B cell (primary cell): ENCODE measurements around the gene GNAS.

Experiments used
- EZH2 ChIP-seq: IDR thresholded peaks from 2 replicates; pipeline ENCODE4 v1.6.1; 2012; ENCODE audit warnings: borderline replicate concordance, low read depth, mild to moderate bottlenecking, moderate library complexity, low read length; ENCODE audit not compliant: insufficient read depth, poor library complexity, severe bottlenecking
- TF ChIP-seq, protein P1 (sequence below): fragments of 200-600 bp; IDR thresholded peaks from one replicate; pipeline ENCODE4 v1.8.0; 2022; ENCODE audit warnings: antibody characterized with exemption, mild to moderate bottlenecking

DNA sequence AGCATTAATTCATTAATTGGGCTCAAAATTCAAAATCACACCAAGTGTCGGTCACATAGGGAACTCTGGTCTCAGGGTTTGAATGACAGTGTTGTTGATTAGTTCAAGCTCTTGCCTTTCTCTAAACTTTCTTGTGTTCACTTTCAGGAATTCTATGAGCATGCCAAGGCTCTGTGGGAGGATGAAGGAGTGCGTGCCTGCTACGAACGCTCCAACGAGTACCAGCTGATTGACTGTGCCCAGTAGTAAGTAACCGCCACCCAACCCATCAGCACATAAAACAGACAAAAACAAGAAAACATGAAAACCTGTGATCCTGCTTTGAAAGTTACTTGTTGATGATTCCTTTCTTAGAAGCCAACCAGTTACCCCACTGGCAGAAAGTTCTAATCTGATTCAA lies 52.7 kb downstream of the GNAS start:
- TF ChIP-seq, protein P1, sequence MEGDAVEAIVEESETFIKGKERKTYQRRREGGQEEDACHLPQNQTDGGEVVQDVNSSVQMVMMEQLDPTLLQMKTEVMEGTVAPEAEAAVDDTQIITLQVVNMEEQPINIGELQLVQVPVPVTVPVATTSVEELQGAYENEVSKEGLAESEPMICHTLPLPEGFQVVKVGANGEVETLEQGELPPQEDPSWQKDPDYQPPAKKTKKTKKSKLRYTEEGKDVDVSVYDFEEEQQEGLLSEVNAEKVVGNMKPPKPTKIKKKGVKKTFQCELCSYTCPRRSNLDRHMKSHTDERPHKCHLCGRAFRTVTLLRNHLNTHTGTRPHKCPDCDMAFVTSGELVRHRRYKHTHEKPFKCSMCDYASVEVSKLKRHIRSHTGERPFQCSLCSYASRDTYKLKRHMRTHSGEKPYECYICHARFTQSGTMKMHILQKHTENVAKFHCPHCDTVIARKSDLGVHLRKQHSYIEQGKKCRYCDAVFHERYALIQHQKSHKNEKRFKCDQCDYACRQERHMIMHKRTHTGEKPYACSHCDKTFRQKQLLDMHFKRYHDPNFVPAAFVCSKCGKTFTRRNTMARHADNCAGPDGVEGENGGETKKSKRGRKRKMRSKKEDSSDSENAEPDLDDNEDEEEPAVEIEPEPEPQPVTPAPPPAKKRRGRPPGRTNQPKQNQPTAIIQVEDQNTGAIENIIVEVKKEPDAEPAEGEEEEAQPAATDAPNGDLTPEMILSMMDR = no peak
- TF ChIP-seq EZH2 = no peak
